M059J (cell line): Measurements from ENCODE around the gene PRR23A. TPM values are rescaled to one million over a fixed set of nuclear protein-coding genes. Genes with fewer than 3 reads are reported as not detected.
"Not testable (repeated sequence)": the region's sequence is repeated elsewhere in the genome, so short reads cannot be mapped to it uniquely, and the experiment has no call there.

Source experiments
- DNase-seq: peaks from one replicate; pipeline ENCODE4 v3.0.0-alpha.2; 2012; ENCODE audit warnings: low read depth
- total RNA-seq: library from RNA; depleted of rRNA; stranded (reverse); fragments of >200 nt; shearing (Covaris generic); gene quantifications from 2 replicates; pipeline ENCODE4 v1.2.3, GENCODE V29; 2014; rRNA removed

The PRR23A gene
- total RNA-seq, result not detected in 2 replicates

DNA sequence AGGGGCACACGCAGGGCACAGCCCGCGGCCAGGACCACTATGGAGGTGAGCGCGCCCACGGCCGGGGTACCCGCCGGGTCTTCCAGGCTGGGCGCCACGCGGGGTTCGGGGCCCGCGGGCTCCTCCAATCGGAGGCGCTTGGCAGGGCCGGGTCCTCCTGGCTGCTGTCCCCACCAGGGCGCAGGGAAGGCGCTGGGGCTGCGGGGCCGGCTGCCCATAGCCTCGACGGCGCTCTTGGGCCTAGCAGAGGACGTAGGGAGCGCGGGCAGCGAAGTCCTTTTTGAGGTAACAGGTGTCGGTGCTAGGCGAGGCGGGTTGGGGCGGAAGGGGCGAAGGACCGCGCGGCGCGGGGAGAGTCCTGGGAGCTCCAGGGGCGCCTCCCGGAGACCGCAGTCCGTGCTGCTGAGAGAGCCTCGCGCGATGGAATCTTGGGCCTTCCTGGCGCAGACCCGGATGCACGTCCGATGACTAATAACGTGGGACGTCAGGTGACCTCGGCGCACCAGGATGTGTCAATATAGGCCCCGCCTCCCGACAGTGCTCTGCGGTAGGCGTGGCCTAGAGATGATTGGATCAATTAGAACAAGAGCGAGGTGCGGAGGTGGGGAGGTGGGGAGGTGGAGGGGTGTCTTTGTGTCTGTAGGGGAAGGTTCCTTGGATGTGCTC is at the start of gene PRR23A:
PRR23A (minus strand) TSS at position 218 of the 666 bp plus-strand sequence; CDS start at position 218, 0 bp downstream.
- no peak for DNase-seq

DNA sequence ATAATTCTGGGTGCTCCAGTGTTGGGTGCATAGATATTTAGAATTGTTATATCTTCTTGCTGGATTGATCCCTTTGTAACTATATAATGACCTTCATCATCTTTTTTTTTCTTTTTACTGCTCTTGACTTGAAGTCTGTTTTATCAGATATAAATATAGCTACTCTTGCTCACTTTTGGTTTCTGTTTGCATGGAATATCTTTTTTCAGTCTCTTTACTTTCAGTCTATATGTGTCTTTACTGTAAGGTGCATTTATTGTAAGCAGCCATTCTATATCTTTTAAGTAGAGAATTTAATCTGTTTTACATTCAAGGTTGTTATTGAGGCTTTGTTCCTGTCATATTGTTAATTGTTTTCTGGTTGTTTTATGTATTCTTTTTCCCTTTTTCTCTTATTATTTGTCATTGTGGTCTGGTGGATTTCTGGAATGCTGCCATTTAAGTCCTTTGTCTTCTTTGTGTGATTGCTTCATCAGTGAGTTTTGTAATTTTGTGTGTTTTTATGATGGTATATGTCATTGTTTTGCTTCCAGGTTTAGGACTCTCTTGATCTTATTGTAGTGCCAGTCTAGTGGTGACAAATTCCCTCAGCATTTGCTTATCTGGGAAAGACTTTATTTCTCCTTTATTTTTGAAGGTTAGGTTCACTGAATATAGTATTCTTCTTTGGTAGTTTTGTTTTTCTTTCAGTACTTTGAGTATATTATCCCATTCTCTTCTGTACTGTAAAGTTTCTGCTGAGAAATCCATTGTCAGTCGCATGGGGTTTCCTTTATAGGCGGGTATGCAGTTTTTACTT is 46.9 kb upstream of the PRR23A start:
- no peak for DNase-seq

GRCh38 chr3:139044366-139045210 is 38.5 kb upstream of the PRR23A start, which contains the start of gene PRR23C:
Gene PRR23C (minus strand): TSS chr3:139044892. CDS start chr3:139044620, 272 bp downstream.
- DNase-seq, result no peak

GRCh38 chr3:139043554-139044365 is 37.7 kb upstream of the PRR23A start:
- DNase-seq, result no peak

DNA sequence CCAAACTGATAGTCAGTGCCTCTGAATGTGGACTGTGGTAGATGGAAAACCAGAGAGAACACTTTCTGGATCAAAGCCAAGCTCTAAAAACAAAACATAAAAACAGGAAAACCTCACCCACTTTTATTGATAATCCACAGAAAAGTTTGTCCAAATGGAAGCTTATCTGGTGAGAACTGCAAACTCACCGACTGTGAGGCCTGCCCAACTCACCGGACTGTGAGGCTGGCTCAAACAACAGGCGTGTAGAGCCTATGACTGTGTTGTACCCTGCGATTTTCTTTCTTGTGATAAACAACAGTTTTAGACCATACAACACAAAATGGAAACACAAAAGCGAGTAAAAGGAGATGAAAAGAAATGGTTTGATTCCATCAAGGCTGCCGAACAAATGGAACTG is 31.4 kb upstream of the PRR23A start:
- DNase-seq, result no peak

- DNase-seq, result no peak
Observed at GRCh38 chr3:139032326-139033002, 26.4 kb upstream of the PRR23A start.

DNA sequence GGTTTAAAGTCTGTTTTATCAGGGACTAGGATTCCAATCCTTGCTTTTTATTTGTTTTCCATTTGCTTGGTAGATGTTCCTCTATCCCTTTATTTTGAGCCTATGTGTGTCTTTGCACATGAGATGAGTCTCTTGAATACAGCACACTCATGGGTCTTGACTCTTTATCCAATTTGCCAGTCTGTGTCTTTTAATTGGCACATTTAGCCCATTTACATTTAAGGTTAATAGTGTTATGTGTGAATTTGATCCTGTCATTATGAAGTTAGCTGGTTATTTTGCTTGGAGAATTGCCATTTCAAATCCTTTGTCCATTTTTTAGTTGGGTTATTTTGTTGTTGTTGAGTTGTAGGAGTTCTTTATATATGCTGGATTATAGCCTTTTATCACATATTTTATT is 24.5 kb upstream of the PRR23A start:
- DNase-seq, result not testable (repeated sequence)

DNA sequence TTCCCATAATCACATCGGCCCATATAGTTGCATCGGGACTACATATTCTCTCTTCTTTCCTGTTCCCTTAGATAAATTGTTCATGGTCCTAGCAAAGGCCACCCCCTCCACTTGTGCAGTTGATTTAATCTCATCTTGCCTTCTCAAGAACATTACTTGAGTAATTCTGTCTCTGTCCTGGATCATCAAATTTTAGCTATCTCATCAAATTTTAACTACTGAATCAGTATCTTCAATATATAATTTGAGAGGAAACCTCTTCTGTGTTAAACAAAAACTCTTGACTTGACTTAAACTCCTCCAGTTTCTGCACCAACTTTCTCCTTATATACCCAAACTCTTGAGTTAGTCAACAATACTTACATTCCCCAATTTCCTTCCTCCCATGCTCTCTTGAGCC is 18.9 kb upstream of the PRR23A start:
- DNase-seq, result no peak

GRCh38 chr3:139020868-139021234 is 14.8 kb upstream of the PRR23A start, which contains the start of gene PRR23B:
Gene PRR23B (minus strand): TSS chr3:139020926. CDS start chr3:139020661, 265 bp downstream.
- no peak for DNase-seq

- no peak for DNase-seq
Observed at GRCh38 chr3:139020036-139020867, 14.2 kb upstream of the PRR23A start.

DNA sequence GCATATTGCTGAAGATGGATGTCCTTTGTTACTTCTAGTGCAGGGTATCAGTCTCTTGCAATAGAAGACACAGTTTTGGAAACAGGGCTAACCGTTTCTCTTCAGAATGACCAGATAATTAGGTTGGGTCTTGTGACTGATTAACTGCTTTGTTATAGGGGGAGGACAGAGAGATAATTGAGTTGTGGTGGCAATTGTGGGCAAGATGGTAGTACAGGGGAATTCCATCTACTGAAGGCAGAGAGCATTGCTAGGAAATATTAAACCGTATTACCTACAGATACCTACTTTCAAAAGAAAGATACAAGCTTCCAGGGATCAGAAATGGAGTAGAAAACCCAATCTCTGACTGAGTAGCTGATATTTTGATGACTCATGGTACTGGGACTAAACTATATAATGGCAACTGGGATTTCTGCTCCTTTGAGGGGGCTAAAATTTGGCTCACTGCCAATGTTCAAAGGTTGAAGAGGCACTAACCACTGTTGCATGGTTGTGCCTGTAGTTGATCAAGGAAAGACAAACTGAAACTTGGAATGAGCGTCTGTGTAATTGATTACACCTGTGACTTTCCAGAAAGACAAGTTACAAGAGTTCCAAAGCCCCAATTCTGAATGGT is 10.5 kb upstream of the PRR23A start:
- DNase-seq, result peak; percentile 13

GRCh38 chr3:139005356-139005993 is 593 bp downstream of the PRR23A start:
- no peak for DNase-seq

- DNase-seq, result no peak
Observed at GRCh38 chr3:138995706-138996105, 10.4 kb downstream of the PRR23A start.

DNA sequence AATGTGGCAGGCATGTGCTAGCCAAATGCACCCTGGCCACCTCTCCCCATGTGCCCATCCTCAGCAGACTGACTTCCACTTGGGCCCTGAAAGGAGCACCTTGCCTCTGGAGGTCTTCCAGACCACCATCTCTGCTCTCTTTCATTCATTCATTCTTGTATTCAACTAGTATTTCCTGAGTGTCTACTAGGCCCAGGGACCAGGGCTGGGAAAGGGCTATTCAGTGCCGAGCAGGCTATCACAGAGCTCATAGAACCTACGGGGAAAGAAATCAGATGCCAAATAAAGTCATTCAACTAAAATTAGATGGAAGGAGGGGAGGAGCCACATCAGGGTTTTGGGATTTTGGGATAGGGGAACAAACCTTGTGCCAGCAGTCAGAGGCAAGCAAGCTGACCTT is 18.9 kb downstream of the PRR23A start:
- DNase-seq, result no peak

- no peak for DNase-seq
Observed at GRCh38 chr3:138985932-138986331, 20.1 kb downstream of the PRR23A start.

GRCh38 chr3:138984816-138985215 is 21.3 kb downstream of the PRR23A start:
- DNase-seq, result peak; percentile 10

DNA sequence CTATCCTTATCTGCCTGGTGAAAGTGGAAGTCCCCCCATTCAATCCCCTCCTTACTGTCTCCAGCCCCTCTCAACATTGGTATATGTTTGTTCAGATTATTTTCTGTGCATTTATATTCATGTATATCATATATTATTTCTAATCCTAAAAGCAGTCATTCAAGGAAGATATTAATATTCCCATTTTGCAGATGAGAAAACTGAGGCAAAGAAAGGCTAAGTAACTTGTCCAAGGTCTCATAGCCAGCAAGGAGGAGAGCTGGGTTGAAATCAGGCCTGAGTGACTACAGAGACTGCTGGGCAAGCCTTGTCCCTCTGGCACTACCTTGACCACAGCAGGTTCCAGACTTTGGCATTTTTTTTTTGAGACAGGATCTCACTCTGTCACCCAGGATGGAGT is 30.0 kb downstream of the PRR23A start:
- DNase-seq, result no peak

- DNase-seq, result no peak
Observed at GRCh38 chr3:138975351-138975750, 30.7 kb downstream of the PRR23A start.

GRCh38 chr3:138974462-138974861 is 31.6 kb downstream of the PRR23A start:
- DNase-seq, result peak; percentile 47
